HuH-7 (cell line): ENCODE measurements around the gene GRM7.

ENCODE experiments used
- DNase-seq: peaks from one replicate; pipeline ENCODE4 v3.0.0; 2011; ENCODE audit warnings: low spot score

Gene GRM7

DNA sequence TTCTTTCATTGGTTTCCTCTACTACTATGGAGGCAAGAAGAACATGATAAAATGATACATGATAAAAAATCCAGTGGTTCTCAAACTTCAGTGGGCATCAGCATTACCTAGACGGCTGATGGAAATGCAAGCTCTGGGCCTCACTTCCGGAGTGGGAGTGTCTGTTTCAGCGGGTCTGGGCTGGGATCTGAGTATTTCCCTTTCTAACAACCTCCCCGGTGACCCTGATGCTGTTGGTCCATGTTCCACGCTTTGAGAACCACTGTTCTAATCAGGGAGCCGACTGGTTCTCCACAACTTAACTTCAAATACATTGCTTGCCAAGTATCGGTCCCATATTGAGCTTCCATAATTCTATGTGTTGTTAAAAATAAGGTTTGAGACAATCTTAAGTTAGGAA lies 928.4 kb downstream of the GRM7 start:
- no peak for DNase-seq

DNA sequence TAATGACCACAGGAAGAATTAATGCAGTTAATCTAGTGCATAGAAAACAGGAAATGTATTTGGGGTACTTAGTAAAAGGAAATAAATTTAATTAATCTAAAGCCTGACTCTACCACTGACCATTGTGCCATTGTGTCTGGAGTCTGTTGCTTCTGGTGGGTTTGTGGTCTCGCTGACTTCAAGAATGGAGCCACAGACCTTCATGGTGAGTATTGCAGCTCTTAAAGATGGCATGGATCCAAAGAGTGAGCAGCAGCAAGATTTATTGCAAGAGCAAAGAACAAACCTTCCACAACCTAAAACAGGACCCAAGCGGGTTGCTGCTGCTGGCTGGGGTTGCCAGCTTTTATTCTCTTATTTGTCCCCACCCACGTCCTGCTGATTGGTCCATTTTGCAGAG lies 929.2 kb downstream of the GRM7 start:
- no peak for DNase-seq
